GM12801 (cell line): Measurements from ENCODE around the gene CDKN2C.

Source experiments
- CTCF ChIP-seq: IDR thresholded peaks from one replicate; pipeline ENCODE4 v1.5.1; 2011; ENCODE audit warnings: control low read depth; ENCODE audit not compliant: insufficient read length; ENCODE audit errors: extremely low read depth

The CDKN2C gene

GRCh38 chr1:50986653-50987052 is 16.6 kb downstream of the CDKN2C start:
- no peak for TF ChIP-seq CTCF

GRCh38 chr1:50989694-50990093 is 19.6 kb downstream of the CDKN2C start:
- TF ChIP-seq CTCF: no peak

- TF ChIP-seq CTCF: no peak
These were observed 22.7 kb downstream of the CDKN2C start for GRCh38 chr1:50992532-50993318.

- no peak for TF ChIP-seq CTCF
These were observed 23.6 kb downstream of the CDKN2C start for GRCh38 chr1:50993645-50994044.

GRCh38 chr1:50994997-50995396 is 25.0 kb downstream of the CDKN2C start:
- no peak for TF ChIP-seq CTCF

- no peak for TF ChIP-seq CTCF
These were observed 25.6 kb downstream of the CDKN2C start for GRCh38 chr1:50995651-50996050.

GRCh38 chr1:50996083-50996482 is 26.0 kb downstream of the CDKN2C start:
- TF ChIP-seq CTCF: no peak
